Endothelial cell of umbilical vein (primary cell): Measurements from ENCODE around the gene TCHP. TPM values are rescaled to one million over a fixed set of nuclear protein-coding genes. Genes with fewer than 3 reads are reported as not detected.

ENCODE experiments used
- BruUV-seq: library from RNA; stranded (reverse); fragments of 400-500 nt; replicated peaks from 2 replicates; lab custom pipeline; 2021; lab: Mats Ljungman, UMichigan
- CTCF ChIA-PET: fragments of 300-600, 350-600 bp; sonication (Branson Sonifier 250); formaldehyde crosslinking; loops from one replicate; lab custom pipeline; 2021; ENCODE audit warnings: antibody characterized with exemption, inconsistent platforms; lab: Charles Lee
- POLR2A ChIA-PET: fragments of 300-600, 350-600 bp; sonication (Branson Sonifier 250); formaldehyde crosslinking; loops from one replicate; lab custom pipeline; 2021; ENCODE audit warnings: antibody characterized with exemption, inconsistent platforms; lab: Charles Lee
- DNase-seq: peaks from one replicate; pipeline ENCODE4 v3.0.0-alpha.2; 2011; ENCODE audit warnings: low read depth, low spot score
- FAIRE-seq: peaks from 2 replicates; lab custom pipeline; 2011; peaks lifted over from hg19 to GRCh38; lab: Jason Lieb, UNC
- H2AFZ ChIP-seq: 2 replicates; pipeline ENCODE4 v1.6.0; 2012; ENCODE audit warnings: low read depth, low read length, control low read depth, inconsistent platforms
- H3K27ac ChIP-seq: 2 replicates; pipeline ENCODE4 v1.5.1; 2011; ENCODE audit warnings: low read depth, mild to moderate bottlenecking, control low read depth, low read length, moderate library complexity; ENCODE audit not compliant: insufficient read depth
- H3K27me3 ChIP-seq, 2 experiments: 2 replicates each; pipeline versions ENCODE4 v1.6.0 to v1.6.1; 2011; ENCODE audit warnings: low read length in 2 of 2, mixed read lengths in 1 of 2; ENCODE audit not compliant: control insufficient read depth in 2 of 2, insufficient read depth in 2 of 2
- H3K36me3 ChIP-seq, 2 experiments: 2 replicates in 1 of 2; 3 replicates in 1 of 2; pipeline ENCODE4 v1.5.1; 2011; ENCODE audit warnings: low read length in 2 of 2, mild to moderate bottlenecking in 1 of 2, moderate library complexity in 1 of 2; ENCODE audit not compliant: control insufficient read depth in 2 of 2, insufficient read depth in 2 of 2; ENCODE audit errors: extremely low read depth in 1 of 2
- H3K4me1 ChIP-seq: 3 replicates; pipeline ENCODE4 v1.5.1; 2011; ENCODE audit warnings: mild to moderate bottlenecking, low read length; ENCODE audit not compliant: control insufficient read depth, insufficient read depth; ENCODE audit errors: extremely low read depth
- H3K4me2 ChIP-seq: 2 replicates; pipeline ENCODE4 v1.6.1; 2011; ENCODE audit warnings: low read length, control low read depth, mixed read lengths; ENCODE audit not compliant: insufficient read depth
- H3K4me3 ChIP-seq, 3 experiments: fragments of 200-600 bp in 1 of 3; sonication (generic), shearing (Covaris generic) in 1 of 3; replicated peaks in 1 of 3; 2 replicates each; pipeline ENCODE4 v1.5.1; 2011 to 2016; ENCODE audit warnings: control low read depth in 3 of 3, low read length in 3 of 3, mild to moderate bottlenecking in 2 of 3, inconsistent platforms in 1 of 3, low read depth in 1 of 3, moderate library complexity in 1 of 3; ENCODE audit not compliant: insufficient read depth in 1 of 3
- H3K79me2 ChIP-seq: 2 replicates; pipeline ENCODE4 v1.6.0; 2012; ENCODE audit warnings: low read length, inconsistent platforms; ENCODE audit not compliant: control insufficient read depth, insufficient read depth
- H3K9ac ChIP-seq: replicated peaks from 2 replicates; pipeline ENCODE3; 2011; ENCODE audit warnings: low read length, control low read depth; ENCODE audit not compliant: insufficient read depth; ENCODE audit errors: extremely low read depth
- H3K9me1 ChIP-seq: replicated peaks from 3 replicates; pipeline ENCODE4 v1.6.0; 2011; ENCODE audit warnings: mild to moderate bottlenecking, low read length; ENCODE audit not compliant: control insufficient read depth, insufficient read depth; ENCODE audit errors: extremely low read depth
- H3K9me3 ChIP-seq: replicated peaks from 2 replicates; pipeline ENCODE4 v1.5.1; 2012; ENCODE audit warnings: low read length, inconsistent platforms; ENCODE audit not compliant: control insufficient read depth, insufficient read depth
- H4K20me1 ChIP-seq: replicated peaks from 2 replicates; pipeline ENCODE3; 2011; ENCODE audit warnings: mild to moderate bottlenecking, low read length; ENCODE audit not compliant: control insufficient read depth, insufficient read depth; ENCODE audit errors: extremely low read depth
- EZH2 ChIP-seq: IDR thresholded peaks from 2 replicates; pipeline ENCODE4 v1.6.1; 2012; ENCODE audit warnings: borderline replicate concordance, low read depth, mild to moderate bottlenecking, moderate library complexity, low read length, inconsistent platforms; ENCODE audit not compliant: severe bottlenecking
- FOS ChIP-seq: IDR thresholded peaks from 2 replicates; pipeline ENCODE4 v1.6.1; 2011; ENCODE audit warnings: mild to moderate bottlenecking, low read length, moderate library complexity, borderline replicate concordance; ENCODE audit not compliant: insufficient read depth
- GATA2 ChIP-seq: IDR thresholded peaks from 2 replicates; pipeline ENCODE4 v1.7.0; 2011; ENCODE audit warnings: low read depth, mild to moderate bottlenecking, moderate library complexity, mixed read lengths, low read length; ENCODE audit not compliant: insufficient read length, insufficient read depth
- JUN ChIP-seq: IDR thresholded peaks from 2 replicates; pipeline ENCODE4 v1.6.1; 2011; ENCODE audit warnings: borderline replicate concordance, low read depth; ENCODE audit not compliant: insufficient read length, insufficient read depth
- MYC ChIP-seq: IDR thresholded peaks from one replicate; pipeline ENCODE4 v1.6.1; 2011; ENCODE audit warnings: mild to moderate bottlenecking, low read depth, low read length
- POLR2A ChIP-seq: IDR thresholded peaks from 2 replicates; pipeline ENCODE4 v1.6.1; 2012; ENCODE audit warnings: low read depth, mild to moderate bottlenecking, control low read depth, low read length
- POLR2AphosphoS5 ChIP-seq: IDR thresholded peaks from 2 replicates; pipeline ENCODE4 v1.6.1; 2012; ENCODE audit warnings: low read depth, mild to moderate bottlenecking, control low read depth, low read length, moderate library complexity; ENCODE audit not compliant: insufficient read depth
- dilution Hi-C: fragments of 300-500 bp; cut with MboI; formaldehyde crosslinking; loops from one replicate; pipeline ENCODE4 v1.15.0; 2019; ENCODE audit warnings: low sequenced_read_pairs; ENCODE audit not compliant: extremely low pct_ligation_motif_present
- intact Hi-C: fragments of 100-400 bp; cut with micrococcal nuclease; formaldehyde crosslinking; loops from one replicate; pipeline ENCODE4 v1.10.0; 2022
- polyA plus RNA-seq, 4 experiments: library from polyadenylated mRNA; depleted of rRNA in 3 of 4; stranded (reverse) in 3 of 4; unstranded in 1 of 4; fragments of >200 nt; gene quantifications; 2 replicates each; pipeline versions ENCODE4 v1.2.1 to v1.2.3, GENCODE V29; 2011 to 2012; ENCODE audit warnings: missing spikeins in 1 of 4
- total RNA-seq: library from RNA; stranded (reverse); gene quantifications from 2 replicates; pipeline ENCODE4 v1.2.3, GENCODE V29; 2021
- TF ChIP-seq, protein P1 (sequence below), 2 donors: IDR thresholded peaks; 1 replicate in 1 of 2; 2 replicates in 1 of 2; pipeline ENCODE4 v1.5.1; 2011; ENCODE audit warnings: low read length in 2 of 2, mild to moderate bottlenecking in 2 of 2, moderate library complexity in 2 of 2, control low read depth in 1 of 2, inconsistent platforms in 1 of 2, low read depth in 1 of 2; ENCODE audit not compliant: insufficient read depth in 1 of 2; ENCODE audit errors: extremely low read depth in 1 of 2
- TF ChIP-seq, protein P2 (sequence below): IDR thresholded peaks from 2 replicates; pipeline ENCODE4 v1.6.1; 2011; ENCODE audit not compliant: insufficient read depth, insufficient read length

Gene TCHP
- total and polyA plus RNA-seq, 2 donors (not counting 3 experiments of a cell fraction or from before 2014, with no cell fraction given): 12.9 to 24.3 TPM

DNA sequence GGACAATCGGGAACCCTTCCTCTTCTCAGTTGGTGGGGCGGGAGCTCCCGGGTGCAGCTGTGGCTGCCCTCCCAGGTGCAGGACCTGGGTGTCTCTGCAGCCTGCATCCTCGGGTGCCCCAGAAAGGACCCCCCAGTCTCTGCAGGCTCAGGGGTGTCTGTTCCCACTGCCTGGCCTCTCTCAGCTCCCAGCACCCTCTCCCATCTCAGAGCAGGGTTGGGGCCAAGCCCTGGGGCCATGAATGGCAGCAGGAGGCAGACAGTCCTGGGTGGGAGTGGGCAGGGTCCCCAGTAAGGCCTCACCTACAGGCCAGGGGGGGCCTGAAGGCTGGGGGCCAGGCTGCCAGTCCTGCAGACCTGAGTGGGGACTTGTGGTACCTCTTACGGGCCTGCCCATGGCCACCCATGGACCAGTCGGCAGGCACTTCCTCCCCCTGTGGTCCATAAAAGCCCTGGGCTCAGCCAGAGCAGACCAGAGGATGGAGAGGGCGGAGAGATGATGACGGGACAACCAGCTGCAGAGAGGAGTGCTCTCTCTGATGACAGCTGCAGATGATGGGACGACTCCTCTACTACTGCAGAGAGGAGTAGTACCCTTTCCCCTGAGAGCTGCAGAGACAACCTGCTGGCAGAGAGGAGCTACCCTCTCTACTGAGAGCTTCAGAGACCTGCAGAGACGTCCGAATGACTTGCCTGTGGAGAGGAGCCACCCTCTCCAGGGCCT, 26.6 kb downstream of the TCHP start:
- ChIA-PET POLR2A (interaction anchor here (0.6 kb wide), 1 partner anchor 492 kb away, joined by 3 read pairs; no protein-coding TSS in a partner anchor), CTCF (interaction anchor here (1.2 to 9.7 kb wide), 3 partner anchors 16 to 75 kb away, joined by 3 to 147 read pairs (median 20); partner anchors contain the start of gene TCHP)
- DNase-seq (no peak), FAIRE-seq (no peak)
- no peak overlapping the region for H2AFZ ChIP-seq
- no peaks in the 10 kb centered on the region for H3K9me3 ChIP-seq
- no peak for TF ChIP-seq EZH2
- no peak for TF ChIP-seq GATA2
- TF ChIP-seq, protein P1, sequence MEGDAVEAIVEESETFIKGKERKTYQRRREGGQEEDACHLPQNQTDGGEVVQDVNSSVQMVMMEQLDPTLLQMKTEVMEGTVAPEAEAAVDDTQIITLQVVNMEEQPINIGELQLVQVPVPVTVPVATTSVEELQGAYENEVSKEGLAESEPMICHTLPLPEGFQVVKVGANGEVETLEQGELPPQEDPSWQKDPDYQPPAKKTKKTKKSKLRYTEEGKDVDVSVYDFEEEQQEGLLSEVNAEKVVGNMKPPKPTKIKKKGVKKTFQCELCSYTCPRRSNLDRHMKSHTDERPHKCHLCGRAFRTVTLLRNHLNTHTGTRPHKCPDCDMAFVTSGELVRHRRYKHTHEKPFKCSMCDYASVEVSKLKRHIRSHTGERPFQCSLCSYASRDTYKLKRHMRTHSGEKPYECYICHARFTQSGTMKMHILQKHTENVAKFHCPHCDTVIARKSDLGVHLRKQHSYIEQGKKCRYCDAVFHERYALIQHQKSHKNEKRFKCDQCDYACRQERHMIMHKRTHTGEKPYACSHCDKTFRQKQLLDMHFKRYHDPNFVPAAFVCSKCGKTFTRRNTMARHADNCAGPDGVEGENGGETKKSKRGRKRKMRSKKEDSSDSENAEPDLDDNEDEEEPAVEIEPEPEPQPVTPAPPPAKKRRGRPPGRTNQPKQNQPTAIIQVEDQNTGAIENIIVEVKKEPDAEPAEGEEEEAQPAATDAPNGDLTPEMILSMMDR (IDR thresholded peaks at IDR 0.05; ENCODE audit: extremely low read depth in 1 of 2, insufficient read depth in 1 of 2, low read depth in 1 of 2, low read length in 2 of 2): no peak
- TF ChIP-seq, protein P2, sequence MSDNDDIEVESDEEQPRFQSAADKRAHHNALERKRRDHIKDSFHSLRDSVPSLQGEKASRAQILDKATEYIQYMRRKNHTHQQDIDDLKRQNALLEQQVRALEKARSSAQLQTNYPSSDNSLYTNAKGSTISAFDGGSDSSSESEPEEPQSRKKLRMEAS: no peak
- TF ChIP-seq POLR2AphosphoS5: no peak
- no peak for TF ChIP-seq FOS
- TF ChIP-seq POLR2A: no peak
- no peak for TF ChIP-seq JUN
- no peak for TF ChIP-seq MYC
- H4K20me1 ChIP-seq: no peaks in the 10 kb centered on the region
- no peak overlapping the region for H3K4me2 ChIP-seq
- H3K9me1 ChIP-seq: no peaks in the 10 kb centered on the region
- H3K4me1 ChIP-seq: no peaks in the 10 kb centered on the region
- no peak overlapping the region for H3K9ac ChIP-seq
- H3K27ac ChIP-seq: no peak overlapping the region
- H3K4me3 ChIP-seq: no peak overlapping the region
- BruUV-seq: no TSS peak
- intact Hi-C loops: loop anchor here (1.0 to 2.0 kb wide), 3 partner anchors 26 to 77 kb away; partner anchors contain the start of gene TCHP
- no peaks in the 10 kb centered on the region for H3K79me2 ChIP-seq
- dilution Hi-C loops: no loop called here
- H3K27me3 ChIP-seq: no peaks in the 10 kb centered on the region
- H3K36me3 ChIP-seq: peaks cover 0 to 16% of the 10 kb centered on the region in 2 experiments
